GM23248 (cell line): ENCODE measurements around the gene TPTE2.

Experiments used
- EZH2 ChIP-seq: fragments of 200-600 bp; sonication (generic); IDR thresholded peaks from 2 replicates; pipeline ENCODE4 v1.6.1; 2018; ENCODE audit warnings: antibody characterized with exemption, mild to moderate bottlenecking; ENCODE audit not compliant: insufficient read depth, poor library complexity, severe bottlenecking
- EZH2phosphoT487 ChIP-seq: fragments of 200-600 bp; sonication (generic); IDR thresholded peaks from 2 replicates; pipeline ENCODE4 v1.6.1; 2018; ENCODE audit warnings: antibody characterized with exemption, moderate library complexity, mild to moderate bottlenecking, low read depth; ENCODE audit not compliant: insufficient read depth

DNA sequence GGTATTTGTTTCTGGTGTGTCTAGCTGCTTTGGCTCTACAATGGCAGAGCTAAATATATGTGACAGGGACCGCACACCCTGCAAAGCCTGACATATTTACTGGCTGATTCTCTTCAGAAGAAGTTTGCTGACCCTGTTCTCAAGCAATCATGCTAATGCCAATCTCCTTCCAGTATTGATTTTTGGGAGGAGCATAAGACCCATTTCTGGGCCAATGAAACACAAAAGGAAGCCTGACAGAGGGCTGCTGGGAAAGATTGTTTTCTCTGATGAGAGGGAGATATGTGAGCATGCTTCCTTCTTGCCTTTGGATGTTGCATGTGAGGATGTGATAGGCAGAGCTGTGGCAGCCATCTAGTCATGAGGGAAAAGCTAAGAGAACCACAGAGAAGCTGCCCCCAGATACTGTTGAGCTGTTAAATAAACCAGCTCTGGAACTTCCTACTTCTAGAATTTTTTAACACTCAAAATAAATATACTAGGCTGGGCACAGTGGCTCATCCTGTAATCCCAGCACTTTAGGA is 31.4 kb upstream of the TPTE2 start:
- TF ChIP-seq EZH2 (no peak), EZH2phosphoT487 (no peak)
